DMS53 (cell line): ENCODE results near the gene NOTUM.
"Not testable (repeated sequence)": the region's sequence is repeated elsewhere in the genome, so short reads cannot be mapped to it uniquely, and the experiment has no call there.

Experiments
- DNase-seq: peaks from one replicate; lab custom pipeline; 2025; lab: John Stamatoyannopoulos, UW

Gene NOTUM

GRCh38 chr17:81996232-81996756 lies 35.3 kb upstream of the NOTUM start:
- no peak for DNase-seq

GRCh38 chr17:81995463-81996231 lies 34.7 kb upstream of the NOTUM start:
- no peak for DNase-seq

DNA sequence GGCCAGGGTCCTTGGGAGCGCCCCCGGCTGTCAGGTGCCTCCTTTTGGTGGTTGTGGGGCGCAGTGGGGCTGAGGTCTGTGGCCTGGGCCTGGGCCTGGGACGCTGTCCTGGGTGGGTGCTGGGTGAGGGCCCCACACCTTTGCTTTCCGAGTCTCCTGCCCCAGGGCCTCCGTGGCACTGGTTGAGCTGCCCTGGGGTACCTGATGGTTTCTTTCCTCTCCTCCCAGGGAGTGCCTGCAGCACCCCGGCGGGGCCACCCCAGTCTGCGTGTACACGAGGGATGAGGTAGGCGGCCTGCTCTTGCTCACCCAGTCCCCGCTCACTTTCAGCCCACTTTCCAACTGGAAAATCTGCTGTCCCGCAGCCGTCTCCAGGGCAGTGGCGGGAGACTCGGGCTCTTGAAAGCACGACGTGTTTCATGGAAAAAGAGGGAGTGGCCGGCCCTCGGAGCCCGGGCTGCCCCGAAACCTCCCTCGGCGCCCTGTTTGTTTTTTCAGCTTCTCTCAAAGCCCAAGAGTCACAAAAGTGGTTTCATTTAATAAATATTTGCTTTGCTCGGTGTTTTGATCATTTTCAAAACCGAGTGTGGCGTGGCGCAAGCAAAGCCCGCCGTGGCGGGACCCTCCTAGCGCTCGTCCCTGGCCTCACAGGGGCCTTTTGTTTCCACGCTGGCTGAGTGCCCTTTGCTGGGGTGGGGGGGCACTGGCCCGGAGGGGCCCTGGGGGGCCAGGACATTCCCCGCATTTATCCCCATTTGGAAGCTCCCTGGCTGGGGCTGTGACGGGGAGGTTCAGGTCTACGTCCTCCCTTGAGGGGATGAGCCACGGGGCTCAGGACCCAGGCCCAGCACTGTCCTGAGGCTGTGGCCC lies 33.8 kb upstream of the NOTUM start:
- peak; percentile 78 for DNase-seq

- no peak for DNase-seq
Observed at GRCh38 chr17:81993729-81994592, 33.0 kb upstream of the NOTUM start.

DNA sequence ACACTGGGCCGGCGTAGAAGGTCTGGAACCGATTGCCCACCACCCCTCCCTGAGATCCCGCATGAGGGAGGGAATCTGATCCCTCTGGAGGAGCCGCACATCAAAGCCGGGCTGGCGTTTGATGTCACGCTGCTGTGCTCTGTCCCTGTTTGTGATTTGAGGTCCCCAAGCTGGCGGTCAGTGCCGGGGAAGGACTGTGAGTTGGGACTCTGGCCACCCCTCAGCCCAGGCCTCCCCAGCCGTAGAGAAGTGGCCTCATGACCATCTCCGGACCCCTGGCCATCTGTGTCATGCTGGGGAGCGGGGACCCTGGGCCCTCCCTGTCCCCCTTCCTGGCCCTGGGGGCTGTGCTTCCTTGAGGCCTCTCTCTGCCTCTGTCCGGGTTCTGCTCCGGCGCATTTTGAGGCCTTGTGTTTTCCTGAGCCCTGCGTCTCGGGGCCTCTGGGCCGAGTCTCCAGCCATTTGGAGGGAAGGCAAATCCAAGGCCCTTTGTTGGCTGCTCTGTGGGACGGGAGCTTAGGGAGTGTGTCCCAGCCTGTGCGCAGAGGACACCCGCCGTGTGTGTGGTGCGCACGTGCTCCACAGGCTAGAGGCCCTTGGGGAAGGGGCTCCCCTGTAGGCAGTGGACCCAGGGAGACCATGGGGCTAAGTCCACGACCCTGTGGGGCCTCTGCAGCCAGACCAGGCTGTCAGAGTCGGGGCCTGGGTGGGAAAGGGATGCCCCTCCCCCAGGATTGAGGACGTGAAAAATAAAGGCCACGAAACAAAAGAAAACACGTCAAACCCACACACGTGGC lies 31.5 kb upstream of the NOTUM start:
- peak; percentile 80 for DNase-seq

DNA sequence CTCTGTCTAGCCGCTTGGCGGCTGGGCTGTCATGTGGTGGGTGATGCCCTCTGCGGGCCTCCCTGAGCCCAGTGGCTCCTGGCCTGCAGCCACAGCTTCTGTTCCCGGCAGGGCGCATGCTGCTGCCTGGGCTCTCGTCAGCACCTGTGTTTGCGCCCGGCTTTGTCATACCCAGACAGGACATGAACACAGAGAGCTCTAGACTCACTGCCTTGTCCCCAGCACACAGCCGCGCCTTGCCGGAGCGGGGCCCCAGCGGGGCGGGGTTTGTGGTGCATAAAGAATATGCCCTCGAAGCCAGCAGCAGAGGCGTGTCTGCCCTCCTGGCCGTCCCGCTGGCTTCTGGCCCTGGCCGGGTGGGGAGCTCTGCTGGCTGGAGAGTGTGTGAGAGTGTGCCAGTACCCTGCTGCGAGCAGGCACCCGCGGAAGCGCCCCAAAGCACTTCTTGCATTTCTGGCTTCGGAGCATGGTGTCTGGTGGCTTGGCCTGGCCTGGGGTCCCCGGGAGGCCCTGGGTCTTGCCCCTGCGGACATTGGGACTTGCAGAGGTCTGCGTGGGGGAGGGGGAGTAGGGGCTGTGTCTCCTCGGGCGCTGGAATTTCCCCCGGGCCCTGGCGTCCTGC lies 30.8 kb upstream of the NOTUM start:
- DNase-seq: peak; percentile 99

DNA sequence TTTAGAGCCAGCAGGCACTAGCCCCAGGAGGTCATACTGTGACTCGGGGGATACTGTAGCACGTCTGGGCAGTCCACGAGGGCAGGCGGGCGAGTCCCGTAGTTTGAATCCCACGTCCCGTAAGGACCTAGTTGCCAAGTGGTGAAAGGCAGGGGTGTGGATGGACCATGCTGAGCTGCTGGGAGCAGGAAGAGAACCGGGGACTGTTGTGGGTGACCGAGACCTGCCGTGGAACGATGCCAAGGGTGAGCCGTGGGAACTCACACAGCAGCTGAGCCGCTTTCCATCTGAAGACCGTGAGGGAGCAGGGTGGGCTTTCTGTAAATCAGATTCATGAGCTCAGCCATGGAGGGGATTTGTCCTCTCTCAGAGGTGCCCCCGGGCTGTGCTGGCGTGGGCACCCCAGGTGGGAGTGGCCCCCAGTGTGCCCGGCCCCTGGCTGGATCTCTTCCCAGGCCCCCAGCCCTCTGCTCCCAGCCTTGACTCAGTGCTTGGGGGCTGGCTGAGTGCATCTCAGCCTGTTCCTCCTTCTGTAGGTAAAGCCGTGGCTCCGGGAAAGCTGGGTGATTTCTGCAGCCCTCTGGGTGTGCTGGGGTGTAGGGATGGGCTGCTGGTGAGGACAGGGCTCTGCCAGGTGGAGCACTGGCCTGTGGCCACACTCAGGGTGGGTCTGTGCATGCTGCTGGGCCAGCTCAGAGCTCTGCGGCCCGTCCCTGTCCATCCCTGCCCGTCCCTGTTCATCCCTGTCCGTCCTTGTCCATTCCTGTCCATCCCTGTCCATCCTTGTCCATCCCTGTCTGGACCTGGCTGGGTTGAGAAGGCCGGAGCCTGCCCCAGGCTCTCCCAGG lies 30.1 kb upstream of the NOTUM start:
- no peak for DNase-seq

DNA sequence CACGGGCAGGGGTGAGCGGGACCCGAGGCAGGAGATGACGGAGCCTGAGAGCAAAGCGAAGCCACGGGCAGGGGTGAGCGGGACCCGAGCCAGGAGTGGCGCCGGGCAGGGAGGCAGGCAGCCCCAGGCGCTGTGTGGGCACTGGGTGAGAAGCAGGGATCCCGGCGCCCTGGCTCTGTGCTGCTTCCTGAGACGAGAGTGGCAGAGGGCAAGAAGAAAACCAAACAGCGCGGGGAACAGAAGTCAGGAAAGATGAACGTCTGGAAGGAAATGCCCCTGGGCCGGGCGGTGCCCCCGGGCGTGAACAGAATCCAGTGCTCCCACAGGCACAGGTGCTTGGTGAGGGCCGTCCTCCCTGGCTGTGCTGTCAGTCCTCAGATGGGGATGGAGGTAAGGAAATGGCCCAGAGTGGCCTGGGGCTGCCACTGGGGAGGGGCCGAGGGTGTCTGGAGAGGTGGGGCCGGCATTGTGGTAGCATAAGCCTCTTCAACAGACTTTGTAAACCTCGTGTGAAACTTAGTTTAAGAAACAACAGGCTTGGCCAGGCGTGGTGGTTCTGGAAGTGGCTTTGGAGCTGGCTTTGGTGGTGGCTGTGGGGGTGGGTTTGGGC lies 26.3 kb upstream of the NOTUM start:
- DNase-seq: no peak

DNA sequence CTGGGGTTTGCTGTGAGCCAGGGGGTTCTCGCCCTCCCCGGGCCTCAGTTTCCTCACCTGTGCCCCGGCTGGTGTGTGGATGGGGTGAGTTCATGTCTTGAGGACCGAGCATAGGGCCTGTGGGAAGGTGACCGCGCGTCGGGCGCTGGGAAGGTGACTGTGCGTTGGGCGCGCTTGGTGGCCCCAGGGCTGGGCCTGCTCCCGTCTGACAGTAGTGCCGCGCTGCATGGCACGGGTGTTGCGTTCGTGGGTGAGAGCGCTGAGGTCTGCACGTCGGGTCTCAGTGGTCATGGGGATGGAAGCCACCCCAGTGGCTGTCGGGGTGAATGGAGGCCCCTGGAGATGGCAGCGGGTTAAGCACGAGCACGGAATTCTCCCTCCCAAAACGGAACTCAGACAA lies 25.6 kb upstream of the NOTUM start:
- no peak for DNase-seq

DNA sequence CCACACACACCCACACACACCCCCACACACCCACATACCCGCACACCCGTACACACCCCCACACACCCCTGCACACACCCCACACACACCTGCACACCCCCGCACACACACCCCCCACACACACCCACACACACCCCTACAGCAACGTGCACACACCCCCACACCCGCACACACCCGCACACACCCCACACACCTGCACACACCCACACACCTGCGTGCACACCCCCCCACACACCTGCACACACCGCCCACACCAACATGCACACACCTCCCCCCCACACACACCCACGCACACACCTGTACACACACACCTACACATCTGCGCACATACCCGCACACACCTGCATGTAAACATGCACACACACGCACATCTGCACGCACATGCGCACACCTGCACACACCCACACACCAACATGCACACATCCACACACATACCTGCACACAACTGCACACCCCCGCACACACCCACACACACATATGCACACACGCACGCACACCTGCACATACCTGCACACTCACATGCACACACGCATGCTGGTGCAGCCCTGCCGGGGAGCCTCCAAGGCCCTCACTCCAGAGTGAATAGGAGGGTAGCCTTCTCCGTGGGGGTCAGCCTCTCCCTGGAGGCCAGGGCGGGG lies 23.9 kb upstream of the NOTUM start:
- no peak for DNase-seq

DNA sequence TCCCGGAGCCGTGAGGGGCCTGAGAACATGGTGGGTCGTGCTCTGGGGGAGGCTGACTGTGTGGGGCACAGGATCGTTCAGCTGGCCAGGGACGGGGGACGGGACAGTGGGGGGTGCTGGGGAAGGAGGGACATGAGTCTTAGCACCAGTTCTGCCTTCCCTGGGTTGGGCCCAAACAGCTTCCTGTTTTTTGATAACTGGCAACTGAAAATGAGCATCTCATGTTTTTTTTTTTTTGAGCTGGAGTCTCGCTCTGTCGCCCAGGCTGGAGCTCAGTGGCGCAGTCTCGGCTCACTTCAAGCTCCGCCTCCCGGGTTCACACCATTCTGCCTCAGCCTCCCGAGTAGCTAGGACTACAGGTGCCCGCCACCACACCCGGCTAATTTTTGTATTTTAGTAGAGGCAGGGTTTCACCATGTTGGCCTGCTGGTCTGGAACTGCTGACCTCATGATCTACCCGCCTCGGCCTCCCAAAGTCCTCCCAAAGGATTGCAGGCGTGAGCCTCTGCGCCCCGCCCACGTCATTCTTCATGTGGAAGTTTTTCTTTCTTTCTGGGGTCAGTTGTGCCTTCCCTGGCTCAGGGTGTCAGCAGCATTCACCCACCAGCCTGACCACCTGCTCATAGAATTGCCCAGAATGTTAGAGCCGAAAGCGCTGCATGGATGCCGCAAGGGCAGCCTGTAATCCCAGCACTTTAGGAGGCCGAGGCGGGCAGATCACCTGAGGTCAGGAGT lies 22.8 kb upstream of the NOTUM start:
- DNase-seq: no peak

GRCh38 chr17:81983011-81983638 lies 22.1 kb upstream of the NOTUM start:
- DNase-seq: no peak

DNA sequence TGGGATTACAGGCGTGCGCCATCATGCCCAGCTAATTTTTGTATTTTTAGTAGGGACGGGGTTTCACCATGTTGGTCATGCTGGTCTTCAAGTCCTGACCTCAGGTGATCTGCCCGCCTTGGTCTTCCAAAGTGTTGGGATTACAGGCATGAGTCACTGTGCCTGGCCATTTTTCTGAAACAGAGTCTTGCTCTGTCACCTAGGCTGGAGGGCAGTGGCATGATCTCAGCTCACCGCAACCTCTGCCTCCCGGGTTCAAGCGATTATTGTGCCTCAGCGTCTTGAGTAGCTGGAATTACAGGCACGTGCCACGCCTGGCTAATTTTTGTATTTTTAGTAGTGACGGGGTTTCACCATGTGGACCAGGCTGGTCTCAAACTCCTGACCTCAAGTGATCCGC lies 20.5 kb upstream of the NOTUM start:
- DNase-seq: not testable (repeated sequence)

DNA sequence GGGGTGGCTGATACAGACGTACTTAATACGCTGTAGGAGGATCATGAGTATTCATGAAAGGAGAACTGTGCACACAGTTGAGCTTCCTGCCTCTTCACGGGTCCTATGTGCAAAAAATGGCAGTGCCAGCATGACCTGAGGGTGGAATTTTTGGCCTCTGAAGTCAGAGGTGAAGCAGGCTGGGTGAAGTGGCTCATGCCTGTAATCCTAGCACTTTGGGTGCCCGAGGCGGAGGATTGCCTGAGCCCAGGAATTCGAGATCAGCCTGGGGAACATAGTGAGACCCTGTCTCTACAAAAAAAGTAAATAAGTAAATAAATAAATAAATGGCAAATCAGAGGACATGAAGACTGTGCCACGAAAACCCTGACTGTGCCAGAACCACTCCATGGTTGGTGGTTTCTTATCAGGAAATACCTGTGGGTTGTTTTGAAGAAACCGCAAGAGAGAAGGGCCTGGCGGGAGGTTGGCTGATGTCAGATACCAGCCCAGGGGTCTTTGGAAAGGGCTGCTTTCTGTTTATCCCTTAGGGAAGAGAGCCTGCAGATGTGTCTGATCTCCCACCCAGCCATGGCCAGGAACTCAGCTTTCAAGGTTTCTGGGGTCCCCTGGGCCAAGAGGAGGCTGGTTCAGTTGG lies 19.8 kb upstream of the NOTUM start:
- DNase-seq: no peak

DNA sequence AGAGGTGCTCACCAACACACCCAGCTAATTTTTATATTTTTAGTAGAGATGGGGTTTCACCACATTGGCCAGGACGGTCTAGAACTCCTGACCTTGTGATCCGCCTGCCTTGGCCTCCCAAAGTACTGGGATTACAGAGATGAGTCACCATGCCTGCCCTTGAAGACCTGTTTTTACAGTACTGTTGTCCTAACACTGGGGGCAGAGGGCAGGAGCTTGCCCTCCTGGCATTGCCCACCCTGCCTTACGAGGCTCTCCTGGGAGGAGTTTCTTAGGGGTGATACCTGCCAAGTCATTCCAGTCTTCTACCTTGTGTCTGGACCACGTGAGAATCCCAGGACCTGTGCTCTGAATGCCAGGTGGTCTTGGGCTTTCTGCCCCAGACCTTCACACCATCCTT lies 19.1 kb upstream of the NOTUM start:
- DNase-seq: no peak

- no peak for DNase-seq
Observed at GRCh38 chr17:81978524-81979298, 17.7 kb upstream of the NOTUM start.
